Right ventricle myocardium inferior (tissue), 1 donor: ENCODE results near the gene FYB2. TPM values are rescaled to one million over a fixed set of nuclear protein-coding genes. Genes with fewer than 3 reads are reported as not detected.

Experiments used
- ATAC-seq: fragments of 200-7000 bp; cut with Tn5 transposase; one replicate; pipeline ENCODE4 v1.9.1; 2020; ENCODE audit warnings: mild to moderate bottlenecking, moderate library complexity
- DNase-seq: peaks from one replicate; pipeline ENCODE4 v3.0.0; 2021; ENCODE audit errors: missing footprints
- intact Hi-C: fragments of 100-400 bp; cut with DNase I; formaldehyde crosslinking; loops from one replicate; pipeline ENCODE4 v1.11.0; 2022
- total RNA-seq: library from RNA; stranded (reverse); fragmentation: NEBNext Ultra II Directional; extraction: Animal tissue kit (Norgen Biotek cat#: 25700); gene quantifications from one replicate; pipeline ENCODE4 v1.2.1, GENCODE V29; 2021
- donor health status: DM: no; HTN: yes; CAD: no; lungs with severe emphysema.

The FYB2 gene
- total RNA-seq, 1 donor from 2014 or later = 14.0 TPM

GRCh38 chr1:56683569-56683968, 135.6 kb downstream of the FYB2 start:
- DNase-seq (no peak), ATAC-seq (no peak)
- intact Hi-C loops = no loop called here

- ATAC-seq = no peak
- intact Hi-C loops = no loop called here
- DNase-seq = no peak
Measured at GRCh38 chr1:56676571-56677035, 142.6 kb downstream of the FYB2 start.

GRCh38 chr1:56675763-56676162, 143.4 kb downstream of the FYB2 start:
- DNase-seq (no peak), ATAC-seq (no peak)
- intact Hi-C loops = no loop called here

- DNase-seq (no peak), ATAC-seq (no peak)
- intact Hi-C loops = no loop called here
Measured at GRCh38 chr1:56672579-56672978, 146.6 kb downstream of the FYB2 start.

GRCh38 chr1:56671542-56671941, 147.7 kb downstream of the FYB2 start:
- no peak for DNase-seq
- intact Hi-C loops = no loop called here
- no peak for ATAC-seq

- DNase-seq (no peak), ATAC-seq (no peak)
- intact Hi-C loops = no loop called here
Measured at GRCh38 chr1:56671085-56671484, 148.1 kb downstream of the FYB2 start.

- ATAC-seq (no peak), DNase-seq (no peak)
- intact Hi-C loops = no loop called here
Measured at GRCh38 chr1:56670350-56670749, 148.9 kb downstream of the FYB2 start.

Other genes with a start within 250 kb of the FYB2 start
- gene PLPP3, start 239.8 kb downstream of the FYB2 start, total RNA-seq = 143 TPM
- gene PRKAA2, start 174.1 kb downstream of the FYB2 start, total RNA-seq = 77.9 TPM
- not detected for gene C8A, start 35.4 kb upstream of the FYB2 start, total RNA-seq
- not detected for gene C8B, start 146.6 kb upstream of the FYB2 start, total RNA-seq